Neuronal stem cell (in vitro differentiated cells): ENCODE measurements around the gene ANKRD22.

ENCODE experiments used
- DNase-seq: peaks from one replicate; pipeline ENCODE4 v3.0.0-alpha.2; 2013; ENCODE audit warnings: low spot score
- H2AFZ ChIP-seq: one replicate; pipeline ENCODE4 v1.6.1; 2013; ENCODE audit warnings: mild to moderate bottlenecking, low read length, inconsistent platforms
- H2AK5ac ChIP-seq: 2 replicates; pipeline ENCODE4 v1.6.1; 2013; ENCODE audit warnings: low read depth, mild to moderate bottlenecking, inconsistent platforms, low read length, moderate library complexity, mixed read lengths
- H2BK120ac ChIP-seq: 2 replicates; pipeline ENCODE4 v1.6.1; 2013; ENCODE audit warnings: low read depth, mild to moderate bottlenecking, inconsistent platforms, low read length, moderate library complexity, mixed read lengths
- H2BK12ac ChIP-seq: one replicate; pipeline ENCODE4 v1.6.1; 2013; ENCODE audit warnings: low read length, inconsistent platforms
- H2BK15ac ChIP-seq: 2 replicates; pipeline ENCODE4 v1.6.1; 2013; ENCODE audit warnings: mild to moderate bottlenecking, low read length, inconsistent platforms, mixed read lengths
- H2BK5ac ChIP-seq: one replicate; pipeline ENCODE4 v1.6.1; 2013; ENCODE audit warnings: inconsistent platforms, mild to moderate bottlenecking, low read length, moderate library complexity
- H3K14ac ChIP-seq: one replicate; pipeline ENCODE4 v1.6.1; 2013; ENCODE audit warnings: low read length, inconsistent platforms
- H3K18ac ChIP-seq: 2 replicates; pipeline ENCODE4 v1.6.1; 2013; ENCODE audit warnings: low read length, inconsistent platforms
- H3K23ac ChIP-seq: 2 replicates; pipeline ENCODE4 v1.6.1; 2013; ENCODE audit warnings: low read depth, mild to moderate bottlenecking, mixed read lengths, low read length, inconsistent platforms; ENCODE audit not compliant: poor library complexity
- H3K27ac ChIP-seq: replicated peaks from 3 replicates; pipeline ENCODE4 v1.5.1; 2013; ENCODE audit warnings: low read length, inconsistent platforms
- H3K27me3 ChIP-seq, 3 experiments: 2 replicates each; pipeline ENCODE4 v1.6.1; 2013; ENCODE audit warnings: low read length in 3 of 3, mild to moderate bottlenecking in 2 of 3, inconsistent platforms in 1 of 3, low read depth in 1 of 3, mixed read lengths in 1 of 3, moderate library complexity in 1 of 3; ENCODE audit not compliant: control insufficient read depth in 3 of 3, insufficient read depth in 3 of 3
- H3K36me3 ChIP-seq, 2 donors: replicated peaks in 1 of 2; 2 replicates each; pipeline ENCODE4 v1.6.1; 2013; ENCODE audit warnings: low read length in 2 of 2; ENCODE audit not compliant: control insufficient read depth in 2 of 2, insufficient read depth in 2 of 2
- H3K4ac ChIP-seq: 2 replicates; pipeline ENCODE4 v1.6.1; 2013; ENCODE audit warnings: inconsistent platforms, mild to moderate bottlenecking, low read length, moderate library complexity
- H3K4me1 ChIP-seq, 2 donors: 1 replicate in 1 of 2; 2 replicates in 1 of 2; pipeline ENCODE4 v1.6.1; 2013; ENCODE audit warnings: low read length in 2 of 2, low read depth in 1 of 2; ENCODE audit not compliant: control insufficient read depth in 2 of 2, insufficient read depth in 1 of 2
- H3K4me2 ChIP-seq: one replicate; pipeline ENCODE4 v1.6.1; 2013; ENCODE audit warnings: mild to moderate bottlenecking, low read length, inconsistent platforms; ENCODE audit not compliant: insufficient read depth, poor library complexity, severe bottlenecking
- H3K4me3 ChIP-seq, 2 donors: 2 replicates each; pipeline ENCODE4 v1.5.1; 2013; ENCODE audit warnings: low read length in 2 of 2, mild to moderate bottlenecking in 2 of 2, inconsistent platforms in 1 of 2, moderate library complexity in 1 of 2
- H3K79me1 ChIP-seq: one replicate; pipeline ENCODE4 v1.6.1; 2013; ENCODE audit warnings: low read depth, mild to moderate bottlenecking, inconsistent platforms, low read length, moderate library complexity
- H3K9ac ChIP-seq: one replicate; pipeline ENCODE4 v1.6.1; 2013; ENCODE audit warnings: mild to moderate bottlenecking, low read depth, low read length, inconsistent platforms; ENCODE audit not compliant: poor library complexity
- H3K9me3 ChIP-seq, 2 donors: replicated peaks in 1 of 2; 2 replicates each; pipeline versions ENCODE3 to v1.6.1; 2013; ENCODE audit warnings: low read length in 2 of 2, mild to moderate bottlenecking in 2 of 2, inconsistent platforms in 1 of 2, low read depth in 1 of 2, mixed read lengths in 1 of 2, moderate library complexity in 1 of 2; ENCODE audit not compliant: control insufficient read depth in 2 of 2, insufficient read depth in 1 of 2
- H4K8ac ChIP-seq: one replicate; pipeline ENCODE4 v1.6.1; 2013; ENCODE audit warnings: low read depth, mild to moderate bottlenecking, inconsistent platforms, low read length, moderate library complexity
- H4K91ac ChIP-seq: one replicate; pipeline ENCODE4 v1.6.1; 2013; ENCODE audit warnings: low read length, low read depth, mild to moderate bottlenecking, inconsistent platforms; ENCODE audit not compliant: poor library complexity
- WGBS, 2 donors: extraction: QIAGEN DNeasy Blood & Tissue Kit; methylation state at CpG; one replicate each; pipeline ENCODE4 v1.1.7; 2013; ENCODE audit warnings: missing lambda C conversion rate in 2 of 2, mixed read lengths in 1 of 2; ENCODE audit not compliant: insufficient read length in 2 of 2, insufficient replicate concordance in 1 of 2; ENCODE audit errors: extremely low coverage in 2 of 2; 5-methylcytosine and 5-hydroxymethylcytosine counted together

The ANKRD22 gene

DNA sequence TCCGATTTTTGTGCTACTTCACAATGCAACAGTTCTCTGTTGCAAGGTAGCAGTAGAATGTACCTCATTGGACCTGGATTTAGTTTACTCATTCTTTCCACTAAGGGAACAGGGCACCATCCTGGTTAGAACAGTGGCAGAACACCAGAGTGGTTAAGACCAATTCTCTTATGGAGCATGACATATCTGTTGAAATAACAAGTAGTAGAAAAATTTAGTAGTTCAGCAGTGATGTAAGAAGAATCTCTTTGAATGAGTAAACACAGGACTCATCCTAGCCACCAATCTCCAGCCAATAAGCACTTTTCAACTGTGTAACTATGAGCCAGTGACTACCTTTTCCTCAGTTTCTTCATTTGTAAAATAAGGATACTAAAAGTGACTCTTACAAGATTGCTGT, 2.4 kb downstream of the ANKRD22 start:
- Histone ChIP-seq H3K18ac (no peak overlapping the region), H3K9ac (no peak overlapping the region), H3K23ac (no peak overlapping the region), H2AFZ (no peak overlapping the region), H3K14ac (no peak overlapping the region), H3K4me2 (no peak overlapping the region), H2BK15ac (no peak overlapping the region), H3K4me3 (no peak overlapping the region), H3K27me3 (no peaks in the 10 kb centered on the region), H3K79me1 (no peaks in the 10 kb centered on the region), H2BK120ac (no peak overlapping the region), H3K4ac (no peak overlapping the region), H2AK5ac (no peak overlapping the region), H4K8ac (no peak overlapping the region), H3K36me3 (no peaks in the 10 kb centered on the region), H3K4me1 (no peaks in the 10 kb centered on the region), H4K91ac (no peak overlapping the region), H3K27ac (no peak overlapping the region), H2BK12ac (no peak overlapping the region), H2BK5ac (no peak overlapping the region), H3K9me3 (no peaks in the 10 kb centered on the region)
- no CpG with 5 or more reads among the region's 1 CpG for WGBS, 2 donors
- no peak for DNase-seq

DNA sequence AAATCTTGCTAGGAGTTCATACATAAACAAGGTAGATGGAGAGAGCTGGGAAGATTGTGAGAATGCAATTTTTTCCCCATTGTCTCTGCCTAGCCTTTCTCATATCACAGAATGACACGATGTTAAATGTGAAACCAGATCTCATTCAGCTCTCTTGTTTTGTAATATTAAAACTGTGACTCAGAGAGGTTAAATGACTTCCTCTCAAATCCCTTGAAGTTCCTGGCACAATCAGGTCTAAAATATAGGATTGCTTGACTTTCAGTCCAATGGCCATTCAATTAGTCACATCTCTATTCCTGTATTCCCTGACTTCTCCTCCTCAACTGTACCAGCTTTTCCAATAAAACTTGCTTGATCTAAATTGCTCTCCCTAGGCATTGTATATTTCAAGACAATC, 3.1 kb downstream of the ANKRD22 start:
- no peak overlapping the region for H3K14ac ChIP-seq
- no peak overlapping the region for H2BK15ac ChIP-seq
- no peak overlapping the region for H3K4ac ChIP-seq
- H3K79me1 ChIP-seq = no peaks in the 10 kb centered on the region
- H4K91ac ChIP-seq = no peak overlapping the region
- H3K9me3 ChIP-seq = no peaks in the 10 kb centered on the region
- H3K4me3 ChIP-seq = no peak overlapping the region
- no peak overlapping the region for H3K18ac ChIP-seq
- no peak overlapping the region for H2BK5ac ChIP-seq
- no peaks in the 10 kb centered on the region for H3K36me3 ChIP-seq
- H4K8ac ChIP-seq = no peak overlapping the region
- H2AK5ac ChIP-seq = no peak overlapping the region
- no CpG with 5 or more reads among the region's 1 CpG for WGBS, 2 donors
- no peaks in the 10 kb centered on the region for H3K4me1 ChIP-seq
- H3K27me3 ChIP-seq = peaks cover 0 to under 1% (median 0%) of the 10 kb centered on the region in 3 experiments
- H3K27ac ChIP-seq = no peak overlapping the region
- no peak overlapping the region for H2BK12ac ChIP-seq
- H3K9ac ChIP-seq = no peak overlapping the region
- DNase-seq = no peak
- no peak overlapping the region for H3K23ac ChIP-seq
- no peak overlapping the region for H2AFZ ChIP-seq
- no peak overlapping the region for H3K4me2 ChIP-seq
- H2BK120ac ChIP-seq = no peak overlapping the region

DNA sequence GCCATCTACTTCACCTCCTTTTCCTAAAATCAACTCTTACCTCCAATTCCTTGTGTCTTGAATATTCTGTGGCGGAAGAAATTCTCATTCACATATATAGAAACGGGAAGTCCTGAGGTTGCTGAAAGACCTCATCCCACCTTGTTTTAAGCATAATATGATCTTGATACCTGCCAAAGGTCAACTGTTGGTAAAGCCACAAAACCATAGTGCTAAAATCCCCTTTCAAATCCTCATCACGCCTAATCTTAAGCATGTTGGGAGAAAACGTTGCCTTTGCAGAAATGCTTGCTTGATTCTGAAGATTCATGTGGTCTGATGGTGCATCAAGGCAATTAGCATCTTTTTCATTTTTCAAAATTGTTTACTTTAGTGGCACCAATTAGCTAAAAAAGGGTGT, 8.5 kb downstream of the ANKRD22 start:
- Histone ChIP-seq H2BK15ac (no peak overlapping the region), H3K9ac (no peak overlapping the region), H3K79me1 (no peaks in the 10 kb centered on the region), H3K27ac (no peak overlapping the region), H2BK5ac (no peak overlapping the region), H2BK120ac (no peak overlapping the region), H3K4me2 (no peak overlapping the region), H3K9me3 (no peaks in the 10 kb centered on the region), H3K4ac (no peak overlapping the region), H2AFZ (no peak overlapping the region), H3K4me3 (no peak overlapping the region), H3K14ac (no peak overlapping the region), H3K36me3 (no peaks in the 10 kb centered on the region), H3K27me3 (peaks cover 0 to 10% (median 0%) of the 10 kb centered on the region in 3 experiments), H4K8ac (no peak overlapping the region), H3K23ac (no peak overlapping the region), H3K18ac (no peak overlapping the region), H2AK5ac (no peak overlapping the region), H3K4me1 (no peaks in the 10 kb centered on the region), H4K91ac (no peak overlapping the region), H2BK12ac (no peak overlapping the region)
- WGBS, 2 donors = no CpG with 5 or more reads among the region's 4 CpGs
- no peak for DNase-seq

- Histone ChIP-seq H2BK15ac (no peak overlapping the region), H3K4ac (no peak overlapping the region), H2BK5ac (no peak overlapping the region), H2BK120ac (no peak overlapping the region), H3K9me3 (no peaks in the 10 kb centered on the region), H3K27me3 (peaks cover 0 to 13% (median 0%) of the 10 kb centered on the region in 3 experiments), H2BK12ac (no peak overlapping the region), H3K4me2 (no peak overlapping the region), H3K4me1 (no peaks in the 10 kb centered on the region), H3K79me1 (no peaks in the 10 kb centered on the region), H4K91ac (no peak overlapping the region), H2AFZ (peak overlapping the region; percentile 70), H4K8ac (no peak overlapping the region), H3K27ac (no peak overlapping the region), H3K4me3 (no peak overlapping the region), H3K36me3 (no peaks in the 10 kb centered on the region), H3K14ac (no peak overlapping the region), H3K9ac (no peak overlapping the region), H3K23ac (no peak overlapping the region), H2AK5ac (no peak overlapping the region), H3K18ac (no peak overlapping the region)
- WGBS, 2 donors = no CpG with 5 or more reads among the region's 6 CpGs
- no peak for DNase-seq
These were observed 10.1 kb downstream of the ANKRD22 start for GRCh38 chr10:88841316-88842111.
